ENCODE results near the gene TRMT1L.
A peak's percentile ranks its signal among the peaks of the same experiment; 100 is the strongest.
"Not testable (repeated sequence)": the region's sequence is repeated elsewhere in the genome, so short reads cannot be mapped to it uniquely, and the experiment has no call there.

Gene TRMT1L

GRCh38 chr1:185156854-185157598 lies at the start of gene TRMT1L, which contains the start of gene SWT1:
Gene TRMT1L (minus strand): TSS chr1:185156953. CDS start chr1:185156712, 241 bp downstream.
Gene SWT1 (plus strand): TSS chr1:185157167. CDS start chr1:185160842, 3,675 bp downstream.
- Mint-ChIP-seq H3K36me3 (no peaks in the 10 kb centered on the region), H3K27ac (peak within 1 kb of the TSS; percentile 94), H3K9me3 (ENCODE audit: low read depth) (no peaks in the 10 kb centered on the region), H3K4me3 (peak within 1 kb of the TSS; percentile 98), H3K27me3 (no peaks in the 10 kb centered on the region), H3K4me1 (ENCODE audit: low read depth) (peaks cover 55% of the 10 kb centered on the region)

- Mint-ChIP-seq H3K27ac (no peak overlapping the region), H3K4me1 (ENCODE audit: low read depth) (no peaks in the 10 kb centered on the region), H3K27me3 (no peaks in the 10 kb centered on the region), H3K4me3 (no peak overlapping the region), H3K9me3 (ENCODE audit: low read depth) (peaks cover 5% of the 10 kb centered on the region), H3K36me3 (peaks cover 34% of the 10 kb centered on the region)
Measured at GRCh38 chr1:185200889-185201288, 44.1 kb upstream of the TRMT1L start.

GRCh38 chr1:185198712-185199111 lies 42.0 kb upstream of the TRMT1L start:
- not testable (repeated sequence) for H3K27me3 Mint-ChIP-seq; H3K4me3 Mint-ChIP-seq; H3K4me1 Mint-ChIP-seq (ENCODE audit: low read depth); H3K27ac Mint-ChIP-seq; H3K9me3 Mint-ChIP-seq (ENCODE audit: low read depth)
- H3K36me3 Mint-ChIP-seq = peaks cover 41% of the 10 kb centered on the region

- no peaks in the 10 kb centered on the region for H3K4me1 Mint-ChIP-seq (ENCODE audit: low read depth)
- peaks cover 44% of the 10 kb centered on the region for H3K36me3 Mint-ChIP-seq
- H3K27me3 Mint-ChIP-seq = no peaks in the 10 kb centered on the region
- H3K9me3 Mint-ChIP-seq (ENCODE audit: low read depth) = peaks cover 5% of the 10 kb centered on the region
- H3K4me3 Mint-ChIP-seq = no peak overlapping the region
- no peak overlapping the region for H3K27ac Mint-ChIP-seq
Measured at GRCh38 chr1:185193756-185194155, 37.0 kb upstream of the TRMT1L start.

GRCh38 chr1:185170291-185170848 lies 13.6 kb upstream of the TRMT1L start:
- H3K27ac Mint-ChIP-seq = no peak overlapping the region
- H3K9me3 Mint-ChIP-seq (ENCODE audit: low read depth) = no peaks in the 10 kb centered on the region
- no peak overlapping the region for H3K4me3 Mint-ChIP-seq
- peaks cover 5% of the 10 kb centered on the region for H3K4me1 Mint-ChIP-seq (ENCODE audit: low read depth)
- H3K36me3 Mint-ChIP-seq = peaks cover 4% of the 10 kb centered on the region
- H3K27me3 Mint-ChIP-seq = no peaks in the 10 kb centered on the region

- no peak overlapping the region for H3K27ac Mint-ChIP-seq
- peaks cover 2% of the 10 kb centered on the region for H3K36me3 Mint-ChIP-seq
- H3K4me3 Mint-ChIP-seq = no peak overlapping the region
- no peaks in the 10 kb centered on the region for H3K9me3 Mint-ChIP-seq (ENCODE audit: low read depth)
- H3K4me1 Mint-ChIP-seq (ENCODE audit: low read depth) = peaks cover 5% of the 10 kb centered on the region
- no peaks in the 10 kb centered on the region for H3K27me3 Mint-ChIP-seq
Measured at GRCh38 chr1:185166106-185166505, 9.4 kb upstream of the TRMT1L start.

GRCh38 chr1:185162491-185162890 lies 5.7 kb upstream of the TRMT1L start:
- Mint-ChIP-seq H3K4me3 (no peak overlapping the region), H3K9me3 (ENCODE audit: low read depth) (no peaks in the 10 kb centered on the region), H3K4me1 (ENCODE audit: low read depth) (peaks cover 21% of the 10 kb centered on the region), H3K27ac (no peak overlapping the region), H3K27me3 (no peaks in the 10 kb centered on the region), H3K36me3 (peaks cover 2% of the 10 kb centered on the region)

- Mint-ChIP-seq H3K4me1 (ENCODE audit: low read depth) (peaks cover 34% of the 10 kb centered on the region), H3K4me3 (no peak overlapping the region), H3K27me3 (no peaks in the 10 kb centered on the region), H3K27ac (peak overlapping the region; percentile 17), H3K36me3 (peaks cover 2% of the 10 kb centered on the region), H3K9me3 (ENCODE audit: low read depth) (no peaks in the 10 kb centered on the region)
Measured at GRCh38 chr1:185159966-185160365, 3.2 kb upstream of the TRMT1L start.

- Mint-ChIP-seq H3K36me3 (peaks cover 1% of the 10 kb centered on the region), H3K27ac (no peak overlapping the region)
Measured at GRCh38 chr1:185158800-185159199, 2.0 kb upstream of the TRMT1L start.

GRCh38 chr1:185157599-185158412 lies 1.1 kb upstream of the TRMT1L start:
- Mint-ChIP-seq H3K9me3 (ENCODE audit: low read depth) (no peaks in the 10 kb centered on the region), H3K27ac (peak overlapping the region; percentile 86), H3K4me3 (peak overlapping the region; percentile 98), H3K36me3 (no peaks in the 10 kb centered on the region), H3K4me1 (ENCODE audit: low read depth) (peaks cover 48% of the 10 kb centered on the region), H3K27me3 (no peaks in the 10 kb centered on the region)

More at GRCh38 chr1:185158800-185159199, 2.0 kb upstream of the TRMT1L start:
- Mint-ChIP-seq H3K9me3 (ENCODE audit: low read depth) (no peaks in the 10 kb centered on the region), H3K27me3 (no peaks in the 10 kb centered on the region), H3K4me1 (ENCODE audit: low read depth) (peaks cover 42% of the 10 kb centered on the region), H3K4me3 (peak overlapping the region; percentile 98)

GRCh38 chr1:185156288-185156853 lies 382 bp downstream of the TRMT1L start:
- Mint-ChIP-seq H3K4me3 (peak overlapping the region; percentile 98), H3K27me3 (no peaks in the 10 kb centered on the region), H3K4me1 (ENCODE audit: low read depth) (peaks cover 55% of the 10 kb centered on the region), H3K9me3 (ENCODE audit: low read depth) (no peaks in the 10 kb centered on the region), H3K36me3 (peaks cover under 1% of the 10 kb centered on the region), H3K27ac (peak overlapping the region; percentile 94)

- H3K36me3 Mint-ChIP-seq = peaks cover 3% of the 10 kb centered on the region
- H3K4me1 Mint-ChIP-seq (ENCODE audit: low read depth) = peaks cover 58% of the 10 kb centered on the region
- H3K9me3 Mint-ChIP-seq (ENCODE audit: low read depth) = no peaks in the 10 kb centered on the region
- H3K4me3 Mint-ChIP-seq = peak overlapping the region; percentile 98
- H3K27ac Mint-ChIP-seq = peak overlapping the region; percentile 94
- H3K27me3 Mint-ChIP-seq = no peaks in the 10 kb centered on the region
Measured at GRCh38 chr1:185155600-185156287, 1.0 kb downstream of the TRMT1L start.

GRCh38 chr1:185154912-185155513 lies 1.7 kb downstream of the TRMT1L start:
- Mint-ChIP-seq H3K4me1 (ENCODE audit: low read depth) (peaks cover 55% of the 10 kb centered on the region), H3K36me3 (peaks cover 6% of the 10 kb centered on the region), H3K4me3 (peak overlapping the region; percentile 98), H3K27me3 (no peaks in the 10 kb centered on the region), H3K27ac (peak overlapping the region; percentile 94), H3K9me3 (ENCODE audit: low read depth) (no peaks in the 10 kb centered on the region)

GRCh38 chr1:185152187-185152767 lies 4.5 kb downstream of the TRMT1L start:
- H3K27ac Mint-ChIP-seq = no peak overlapping the region
- H3K9me3 Mint-ChIP-seq (ENCODE audit: low read depth) = no peaks in the 10 kb centered on the region
- peaks cover 40% of the 10 kb centered on the region for H3K4me1 Mint-ChIP-seq (ENCODE audit: low read depth)
- H3K27me3 Mint-ChIP-seq = no peaks in the 10 kb centered on the region
- H3K4me3 Mint-ChIP-seq = no peak overlapping the region
- H3K36me3 Mint-ChIP-seq = peaks cover 18% of the 10 kb centered on the region

All from activated naive CD8-positive, alpha-beta T cell (primary cell).